Stimulated activated CD8-positive, alpha-beta memory T cell treated with anti-CD3 and anti-CD28 coated beads, Interleukin-12 subunit alpha, Interleukin-12 subunit beta, amount 100 ng/mL, for 24 hours (primary cell): ENCODE data around the gene OR2T3.
"Not testable (repeated sequence)": the region's sequence is repeated elsewhere in the genome, so short reads cannot be mapped to it uniquely, and the experiment has no call there.

Experiments used
- DNase-seq: peaks from one replicate; pipeline ENCODE4 v3.0.0-alpha.2; 2020; ENCODE audit errors: extremely low read depth

Gene OR2T3

DNA sequence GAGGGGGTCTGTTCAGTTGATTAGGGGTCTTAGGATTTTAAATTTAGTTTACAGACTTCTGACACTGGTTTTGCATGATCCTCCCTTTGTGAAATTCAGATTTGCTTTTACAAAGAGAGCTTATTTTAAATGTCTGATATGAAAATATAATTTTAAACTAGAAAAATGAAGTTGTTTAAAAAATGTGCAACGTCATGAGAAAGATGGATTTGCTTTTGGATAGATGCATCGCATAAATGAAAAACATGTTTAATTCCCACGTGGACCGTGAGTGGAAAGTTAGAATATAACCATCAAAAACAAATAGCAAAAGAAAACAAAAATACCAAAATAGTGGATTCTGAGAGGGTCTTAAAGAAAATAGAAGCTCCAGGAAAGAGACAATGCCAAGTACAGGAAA is 2.0 kb upstream of the OR2T3 start:
- no peak for DNase-seq

- not testable (repeated sequence) for DNase-seq
Measured at GRCh38 chr1:248472111-248472510, 1.0 kb upstream of the OR2T3 start.

DNA sequence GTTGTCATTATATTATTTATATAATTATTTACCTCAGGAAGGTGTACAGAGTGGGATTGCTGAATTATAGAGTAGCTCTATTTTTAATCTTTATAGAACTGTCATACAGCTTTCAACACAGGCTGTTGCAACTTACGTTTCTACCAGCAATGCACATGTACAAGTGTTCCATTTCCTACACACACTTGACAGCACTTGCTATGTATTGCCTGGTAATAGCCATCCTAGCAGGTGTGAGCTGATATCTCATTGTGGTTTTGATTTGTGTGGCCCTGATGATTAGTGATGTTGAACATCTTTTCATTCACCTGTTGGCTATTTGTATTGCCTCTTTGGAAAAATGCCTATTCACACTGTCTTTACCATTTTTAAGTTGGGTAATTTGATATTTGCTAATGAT is 2.5 kb downstream of the OR2T3 start:
- not testable (repeated sequence) for DNase-seq

DNA sequence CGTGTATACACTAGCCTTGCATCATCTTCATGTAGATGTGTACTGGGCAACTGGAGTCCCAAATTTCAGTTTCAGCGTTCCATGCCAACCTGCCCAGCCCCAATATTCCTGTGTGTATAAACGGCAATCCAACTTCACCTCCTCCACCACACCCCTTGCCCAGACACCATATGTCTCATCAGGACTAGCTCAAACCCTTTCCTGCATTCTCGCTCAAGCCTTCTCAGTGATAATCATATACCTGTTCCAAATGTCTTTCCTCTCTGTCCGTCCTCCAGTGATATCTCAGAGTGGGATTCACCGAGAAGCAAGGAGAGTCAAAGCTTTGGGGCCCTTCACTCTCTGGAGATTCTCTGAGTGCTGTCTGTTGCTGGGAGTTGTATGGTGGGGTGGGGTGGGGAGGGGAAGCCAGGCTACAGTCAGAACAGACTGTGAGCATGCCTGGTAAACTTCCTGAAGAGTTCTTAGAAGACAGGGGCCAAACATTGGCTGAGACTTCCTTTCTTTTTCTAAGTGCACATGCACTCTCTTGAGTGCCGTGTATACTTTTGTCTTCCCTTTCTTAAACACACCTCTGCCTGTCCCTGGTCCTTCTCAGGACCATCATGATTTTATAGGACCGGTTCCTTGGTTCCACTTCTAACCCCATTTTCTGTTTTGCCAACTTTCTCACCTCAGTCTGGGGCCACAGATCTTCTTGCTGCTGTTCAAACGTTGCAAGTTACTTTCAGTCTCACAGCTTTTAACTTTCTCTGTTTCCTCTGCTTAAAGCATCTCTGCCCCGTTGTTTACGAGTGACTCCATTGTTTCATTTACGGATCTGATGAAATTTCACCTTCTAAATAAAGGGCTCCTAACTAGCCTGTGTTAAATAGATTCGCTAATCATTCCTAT is 8.8 kb downstream of the OR2T3 start:
- not testable (repeated sequence) for DNase-seq

GRCh38 chr1:248488289-248488688 is 15.1 kb downstream of the OR2T3 start, which contains the start of gene OR2T5:
Gene OR2T5 (plus strand): TSS chr1:248488589. CDS start chr1:248488589, 0 bp downstream.
- not testable (repeated sequence) for DNase-seq

- not testable (repeated sequence) for DNase-seq
Measured at GRCh38 chr1:248496661-248497060, 23.5 kb downstream of the OR2T3 start.

DNA sequence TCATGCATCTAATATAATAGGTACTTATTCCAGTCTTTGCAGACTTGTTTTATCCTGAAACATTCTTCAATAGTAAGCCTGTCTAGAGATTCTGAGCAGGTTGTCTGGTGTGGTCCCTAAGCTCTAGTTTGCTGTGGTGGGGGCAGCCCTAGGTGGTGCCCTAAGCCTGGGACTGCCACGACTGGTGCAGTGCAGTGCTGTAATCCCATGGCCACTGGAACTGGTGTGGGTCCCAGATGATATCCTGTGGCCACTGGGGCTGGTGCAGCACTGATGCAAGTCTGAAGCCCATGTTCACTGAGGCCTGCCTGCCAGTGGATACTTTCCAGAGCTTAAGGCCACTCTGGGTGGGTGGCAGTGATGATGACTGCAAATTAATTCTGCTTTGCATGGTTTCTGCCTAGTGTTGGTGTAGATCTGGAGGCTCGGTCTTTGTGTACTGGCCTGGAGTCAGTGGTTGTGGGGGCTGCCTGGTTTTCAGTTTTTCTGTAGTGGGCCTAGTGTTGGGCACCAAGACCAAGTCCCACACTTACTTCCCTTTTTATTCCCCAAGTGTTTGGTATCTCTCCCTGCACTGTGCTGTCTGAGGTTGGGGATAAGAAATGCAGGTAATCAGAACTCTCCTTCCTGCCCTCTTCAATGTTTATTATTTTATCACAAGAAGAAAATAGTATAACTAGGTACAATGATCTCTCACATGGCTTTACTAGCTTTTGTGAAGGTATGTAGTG is 27.3 kb downstream of the OR2T3 start:
- not testable (repeated sequence) for DNase-seq

GRCh38 chr1:248507773-248508172 is 34.6 kb downstream of the OR2T3 start, which contains the start of gene OR2G6:
Gene OR2G6 (plus strand): TSS chr1:248508073. CDS start chr1:248521647, 13,574 bp downstream.
- DNase-seq = not testable (repeated sequence)

- DNase-seq = not testable (repeated sequence)
Measured at GRCh38 chr1:248510217-248510616, 37.1 kb downstream of the OR2T3 start.

DNA sequence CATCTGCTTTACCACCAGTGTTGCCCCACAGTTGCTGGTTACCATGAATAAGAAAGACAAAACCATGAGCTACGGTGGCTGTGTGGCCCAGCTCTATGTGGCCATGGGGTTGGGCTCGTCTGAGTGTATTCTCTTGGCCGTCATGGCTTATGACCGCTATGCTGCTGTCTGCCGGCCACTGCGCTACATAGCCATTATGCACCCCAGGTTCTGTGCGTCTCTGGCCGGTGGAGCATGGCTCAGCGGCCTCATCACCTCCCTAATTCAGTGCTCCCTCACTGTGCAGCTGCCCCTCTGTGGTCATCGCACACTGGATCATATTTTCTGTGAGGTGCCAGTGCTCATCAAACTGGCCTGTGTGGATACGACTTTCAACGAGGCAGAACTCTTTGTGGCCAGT is 48.7 kb downstream of the OR2T3 start:
- no peak for DNase-seq
